DOHH2 (cell line): ENCODE measurements around the gene IGF2BP3.

Experiments
- H3F3A ChIP-seq: fragments of 200-600 bp; sonication (generic), shearing (Covaris generic); 2 replicates; pipeline ENCODE4 v1.6.0; 2016; ENCODE audit warnings: antibody characterized with exemption, mild to moderate bottlenecking; ENCODE audit not compliant: control insufficient read depth, insufficient read depth
- H3K27ac ChIP-seq: fragments of 200-600 bp; sonication (generic); 2 replicates; pipeline ENCODE4 v1.5.1; 2014; ENCODE audit warnings: low read depth, mild to moderate bottlenecking, low read length, moderate library complexity
- H3K27me3 ChIP-seq: fragments of 200-600 bp; sonication (generic); 2 replicates; pipeline ENCODE4 v1.6.1; 2014; ENCODE audit warnings: mild to moderate bottlenecking, low read length, mixed read lengths; ENCODE audit not compliant: control insufficient read depth
- H3K36me3 ChIP-seq: fragments of 200-600 bp; sonication (generic); 2 replicates; pipeline ENCODE4 v1.6.1; 2014; ENCODE audit warnings: mild to moderate bottlenecking, low read length, moderate library complexity, mixed read lengths; ENCODE audit not compliant: control insufficient read depth
- H3K4me1 ChIP-seq: fragments of 200-600 bp; sonication (generic); 2 replicates; pipeline ENCODE4 v1.6.1; 2014; ENCODE audit warnings: mild to moderate bottlenecking, low read length, mixed read lengths; ENCODE audit not compliant: control insufficient read depth
- H3K4me2 ChIP-seq: fragments of 200-600 bp; sonication (generic); 2 replicates; pipeline ENCODE4 v1.6.0; 2014; ENCODE audit warnings: mild to moderate bottlenecking, low read length, moderate library complexity
- H3K4me3 ChIP-seq: fragments of 200-600 bp; sonication (generic); 2 replicates; pipeline ENCODE4 v1.5.1; 2014; ENCODE audit warnings: mild to moderate bottlenecking, low read length, mixed read lengths
- H3K79me2 ChIP-seq: fragments of 200-600 bp; sonication (generic); 2 replicates; pipeline ENCODE4 v1.6.1; 2014; ENCODE audit warnings: mild to moderate bottlenecking, low read length, mixed read lengths; ENCODE audit not compliant: control insufficient read depth
- H3K9me2 ChIP-seq: fragments of 200-600 bp; sonication (generic); replicated peaks from 2 replicates; pipeline ENCODE4 v1.6.1; 2014; ENCODE audit warnings: mild to moderate bottlenecking, low read length, mixed read lengths; ENCODE audit not compliant: control insufficient read depth
- H3K9me3 ChIP-seq: fragments of 200-600 bp; sonication (generic); 2 replicates; pipeline ENCODE4 v1.6.1; 2014; ENCODE audit warnings: antibody characterized with exemption, low read length, mixed read lengths; ENCODE audit not compliant: control insufficient read depth, insufficient read depth
- H4K20me1 ChIP-seq: fragments of 200-600 bp; sonication (generic); 2 replicates; pipeline ENCODE4 v1.6.0; 2014; ENCODE audit warnings: low read depth, mild to moderate bottlenecking, antibody characterized with exemption, low read length, moderate library complexity; ENCODE audit not compliant: control insufficient read depth, insufficient read depth
- EZH2phosphoT487 ChIP-seq: fragments of 200-600 bp; sonication (generic); IDR thresholded peaks from 2 replicates; pipeline ENCODE4 v1.6.1; 2017; ENCODE audit warnings: borderline replicate concordance, mild to moderate bottlenecking, antibody characterized with exemption, low read length, moderate library complexity, mixed read lengths
- TF ChIP-seq, protein P1 (sequence below): fragments of 200-600 bp; sonication (generic); IDR thresholded peaks from one replicate; pipeline ENCODE4 v1.5.1; 2014; ENCODE audit warnings: antibody characterized with exemption, mild to moderate bottlenecking, low read depth, low read length; ENCODE audit not compliant: poor library complexity, severe bottlenecking

The IGF2BP3 gene

DNA sequence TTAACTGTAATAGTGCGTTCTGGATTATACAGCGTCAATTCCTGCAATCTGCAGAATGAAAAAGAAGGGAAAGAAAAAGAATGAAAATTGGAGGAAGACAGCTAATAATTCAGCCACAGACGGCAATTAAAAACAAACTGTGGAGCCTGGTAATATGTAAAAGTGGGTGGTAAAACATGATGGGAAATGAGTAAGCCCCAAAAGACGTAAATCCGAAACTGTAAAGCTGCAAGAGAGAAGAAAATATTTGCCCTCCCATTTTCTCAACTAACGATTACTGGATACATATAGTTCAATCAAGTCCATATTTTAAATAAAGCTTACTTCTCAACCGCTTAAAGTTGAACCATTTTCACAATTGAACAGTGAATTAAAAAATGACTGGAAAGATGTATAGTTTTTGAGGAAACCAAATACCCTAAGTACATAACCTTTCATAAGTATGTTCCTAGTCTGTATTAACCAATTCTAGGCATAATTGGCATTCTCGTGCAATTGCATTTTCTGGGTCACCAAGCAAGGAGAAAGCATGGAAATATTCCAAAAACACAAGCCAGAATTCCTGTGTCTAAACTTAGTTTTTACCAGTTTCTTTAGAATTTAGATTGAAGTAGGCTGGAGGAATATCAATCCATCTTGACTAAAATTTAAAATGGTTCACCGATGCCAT is 126.3 kb downstream of the IGF2BP3 start:
- H3K9me3 ChIP-seq = no peaks in the 10 kb centered on the region
- TF ChIP-seq EZH2phosphoT487 = no peak
- TF ChIP-seq, protein P1, sequence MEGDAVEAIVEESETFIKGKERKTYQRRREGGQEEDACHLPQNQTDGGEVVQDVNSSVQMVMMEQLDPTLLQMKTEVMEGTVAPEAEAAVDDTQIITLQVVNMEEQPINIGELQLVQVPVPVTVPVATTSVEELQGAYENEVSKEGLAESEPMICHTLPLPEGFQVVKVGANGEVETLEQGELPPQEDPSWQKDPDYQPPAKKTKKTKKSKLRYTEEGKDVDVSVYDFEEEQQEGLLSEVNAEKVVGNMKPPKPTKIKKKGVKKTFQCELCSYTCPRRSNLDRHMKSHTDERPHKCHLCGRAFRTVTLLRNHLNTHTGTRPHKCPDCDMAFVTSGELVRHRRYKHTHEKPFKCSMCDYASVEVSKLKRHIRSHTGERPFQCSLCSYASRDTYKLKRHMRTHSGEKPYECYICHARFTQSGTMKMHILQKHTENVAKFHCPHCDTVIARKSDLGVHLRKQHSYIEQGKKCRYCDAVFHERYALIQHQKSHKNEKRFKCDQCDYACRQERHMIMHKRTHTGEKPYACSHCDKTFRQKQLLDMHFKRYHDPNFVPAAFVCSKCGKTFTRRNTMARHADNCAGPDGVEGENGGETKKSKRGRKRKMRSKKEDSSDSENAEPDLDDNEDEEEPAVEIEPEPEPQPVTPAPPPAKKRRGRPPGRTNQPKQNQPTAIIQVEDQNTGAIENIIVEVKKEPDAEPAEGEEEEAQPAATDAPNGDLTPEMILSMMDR = no peak
- no peak overlapping the region for H3K27ac ChIP-seq
- no peak overlapping the region for H3K4me2 ChIP-seq
- peaks cover 17% of the 10 kb centered on the region for H3K4me1 ChIP-seq
- H3K79me2 ChIP-seq = no peaks in the 10 kb centered on the region
- H3F3A ChIP-seq = peaks cover 6% of the 10 kb centered on the region
- 0 out of 2 replicates have a peak, but pooled peaks cover 6% of the 10 kb centered on the region for H4K20me1 ChIP-seq
- H3K27me3 ChIP-seq = no peaks in the 10 kb centered on the region
- H3K36me3 ChIP-seq = peaks cover 93% of the 10 kb centered on the region
- no peak overlapping the region for H3K4me3 ChIP-seq
- H3K9me2 ChIP-seq = no peaks in the 10 kb centered on the region

DNA sequence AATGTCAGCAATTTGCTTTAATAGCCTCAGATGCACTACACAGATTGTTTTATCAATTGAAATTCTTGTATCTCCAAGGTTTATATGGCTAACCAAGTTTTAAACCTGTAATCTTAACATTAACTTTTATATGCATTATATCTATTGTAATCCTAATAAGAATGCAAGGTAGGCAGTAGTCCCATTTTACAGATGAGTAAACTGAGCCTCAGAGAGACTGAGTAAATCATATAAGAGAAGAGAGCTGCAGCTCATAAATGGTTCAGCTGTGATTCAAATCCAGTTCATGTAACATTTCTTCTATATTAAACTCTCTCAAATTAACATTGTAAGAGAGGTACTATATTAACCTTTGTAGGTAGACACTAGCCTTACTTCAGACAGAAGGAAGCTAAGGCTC is 127.2 kb downstream of the IGF2BP3 start:
- peaks cover 17% of the 10 kb centered on the region for H3K4me1 ChIP-seq
- no peaks in the 10 kb centered on the region for H3K79me2 ChIP-seq
- H3K36me3 ChIP-seq = peaks cover 93% of the 10 kb centered on the region
- H3K27me3 ChIP-seq = no peaks in the 10 kb centered on the region
- no peaks in the 10 kb centered on the region for H3K9me3 ChIP-seq
- H3K9me2 ChIP-seq = no peaks in the 10 kb centered on the region
- no peak overlapping the region for H3K4me2 ChIP-seq
- H3K4me3 ChIP-seq = no peak overlapping the region
- no peak overlapping the region for H3K27ac ChIP-seq
- 0 out of 2 replicates have a peak, but pooled peaks cover 6% of the 10 kb centered on the region for H4K20me1 ChIP-seq
- TF ChIP-seq, protein P1 = no peak
- no peak for TF ChIP-seq EZH2phosphoT487
- H3F3A ChIP-seq = peaks cover 3% of the 10 kb centered on the region

DNA sequence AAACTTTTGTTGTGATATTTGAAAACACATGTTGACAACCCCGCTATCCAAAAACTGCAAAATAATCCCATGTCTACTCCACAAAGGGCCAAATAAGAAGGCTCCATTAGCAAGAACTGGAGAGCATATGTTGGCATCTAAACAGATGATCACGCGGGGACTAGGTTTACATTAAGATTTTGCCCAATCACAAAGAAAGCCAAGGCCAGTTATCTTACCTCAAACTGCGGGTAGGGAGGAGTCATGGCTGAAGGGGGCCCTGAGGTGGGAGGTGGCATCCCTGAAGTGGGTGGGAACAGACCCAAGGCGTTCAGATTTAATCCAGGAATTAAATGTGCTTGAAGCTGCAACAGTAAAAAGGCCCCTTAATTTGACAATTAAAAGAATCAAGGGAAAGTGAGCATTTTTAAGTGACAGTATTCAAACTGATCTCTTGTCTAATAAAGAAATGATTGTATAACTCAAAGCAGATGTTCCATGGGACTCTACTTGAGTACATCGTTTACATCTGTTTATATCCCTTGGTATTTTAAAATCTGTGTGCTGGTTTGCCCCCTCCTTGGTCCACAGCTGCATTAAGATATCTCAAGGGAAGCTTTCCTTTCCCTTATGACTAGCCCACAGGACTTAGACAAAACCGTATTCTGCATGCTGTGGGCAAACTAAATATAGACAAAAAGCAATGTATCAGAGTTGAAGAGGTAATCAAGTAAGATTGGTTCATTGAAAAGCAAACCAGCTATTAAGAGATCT is 128.3 kb downstream of the IGF2BP3 start:
- Histone ChIP-seq H3K4me2 (no peak overlapping the region), H3K9me3 (no peaks in the 10 kb centered on the region), H3K9me2 (no peaks in the 10 kb centered on the region), H3K27me3 (no peaks in the 10 kb centered on the region), H3K79me2 (no peaks in the 10 kb centered on the region), H3F3A (peaks cover 1% of the 10 kb centered on the region), H3K4me1 (peaks cover 8% of the 10 kb centered on the region), H4K20me1 (0 out of 2 replicates have a peak, but pooled peaks cover 6% of the 10 kb centered on the region), H3K27ac (no peak overlapping the region), H3K36me3 (peaks cover 93% of the 10 kb centered on the region), H3K4me3 (no peak overlapping the region)
- TF ChIP-seq EZH2phosphoT487 = no peak
- TF ChIP-seq, protein P1 = no peak
